K562 (cell line): ENCODE data around the gene DIS3L2.

Source experiments
- E2F5 ChIP-seq: sonication (generic); formaldehyde crosslinking; IDR thresholded peaks from 2 replicates; pipeline ENCODE4 v1.8.0; 2022; ENCODE audit warnings: mild to moderate bottlenecking, missing genetic modification reagents
- HDAC6 ChIP-seq: IDR thresholded peaks from 2 replicates; pipeline ENCODE4 v1.6.1; 2012; ENCODE audit warnings: low read depth, mild to moderate bottlenecking, control low read depth, inconsistent platforms, low read length, moderate library complexity
- POLR2A ChIP-seq: fragments of 450-650 bp; conservative IDR thresholded peaks from 2 replicates; pipeline ENCODE4 v1.6.1; 2016
- POLR2H ChIP-seq: IDR thresholded peaks from 2 replicates; pipeline ENCODE4 v1.6.1; 2016; ENCODE audit warnings: missing genetic modification characterization, low read depth, mild to moderate bottlenecking, control low read depth, missing compliant biosample characterization, moderate library complexity
- ZNF318 ChIP-seq, 2 experiments: fragments of 450-650 bp; IDR thresholded peaks; 2 replicates each; pipeline ENCODE4 v1.6.1; 2016; ENCODE audit warnings: mild to moderate bottlenecking in 2 of 2, borderline replicate concordance in 1 of 2, low read depth in 1 of 2, moderate library complexity in 1 of 2
- TF ChIP-seq, protein P1 (sequence below), 3 experiments: IDR thresholded peaks in 2 of 3; conservative IDR thresholded peaks in 1 of 3; 2 replicates each; pipeline ENCODE4 v1.5.1; 2011 to 2012; ENCODE audit warnings: low read length in 3 of 3, mild to moderate bottlenecking in 3 of 3, control low read depth in 2 of 3, improper control_type of control experiment in 1 of 3, inconsistent platforms in 1 of 3, low read depth in 1 of 3, mixed read lengths in 1 of 3, moderate library complexity in 1 of 3; ENCODE audit not compliant: insufficient read depth in 2 of 3

GRCh38 chr2:232336981-232337720 lies 375.6 kb downstream of the DIS3L2 start:
- no peak for TF ChIP-seq POLR2H (tag)
- no peak for TF ChIP-seq ZNF318 (IDR thresholded peaks at IDR 0.05; ENCODE audit: borderline replicate concordance in 1 of 2, low read depth in 1 of 2)
- TF ChIP-seq E2F5 (CRISPR knock-in tag), result no peak
- TF ChIP-seq POLR2A, result no peak
- TF ChIP-seq HDAC6, result no peak
- TF ChIP-seq, protein P1, sequence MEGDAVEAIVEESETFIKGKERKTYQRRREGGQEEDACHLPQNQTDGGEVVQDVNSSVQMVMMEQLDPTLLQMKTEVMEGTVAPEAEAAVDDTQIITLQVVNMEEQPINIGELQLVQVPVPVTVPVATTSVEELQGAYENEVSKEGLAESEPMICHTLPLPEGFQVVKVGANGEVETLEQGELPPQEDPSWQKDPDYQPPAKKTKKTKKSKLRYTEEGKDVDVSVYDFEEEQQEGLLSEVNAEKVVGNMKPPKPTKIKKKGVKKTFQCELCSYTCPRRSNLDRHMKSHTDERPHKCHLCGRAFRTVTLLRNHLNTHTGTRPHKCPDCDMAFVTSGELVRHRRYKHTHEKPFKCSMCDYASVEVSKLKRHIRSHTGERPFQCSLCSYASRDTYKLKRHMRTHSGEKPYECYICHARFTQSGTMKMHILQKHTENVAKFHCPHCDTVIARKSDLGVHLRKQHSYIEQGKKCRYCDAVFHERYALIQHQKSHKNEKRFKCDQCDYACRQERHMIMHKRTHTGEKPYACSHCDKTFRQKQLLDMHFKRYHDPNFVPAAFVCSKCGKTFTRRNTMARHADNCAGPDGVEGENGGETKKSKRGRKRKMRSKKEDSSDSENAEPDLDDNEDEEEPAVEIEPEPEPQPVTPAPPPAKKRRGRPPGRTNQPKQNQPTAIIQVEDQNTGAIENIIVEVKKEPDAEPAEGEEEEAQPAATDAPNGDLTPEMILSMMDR (IDR thresholded peaks at IDR 0.05 in 2 of 3, conservative IDR thresholded peaks at IDR 0.05 in 1 of 3; ENCODE audit: insufficient read depth in 2 of 3, low read depth in 1 of 3, low read length in 3 of 3), result no peak
